ENCODE data around the gene ZBTB3.

DNA sequence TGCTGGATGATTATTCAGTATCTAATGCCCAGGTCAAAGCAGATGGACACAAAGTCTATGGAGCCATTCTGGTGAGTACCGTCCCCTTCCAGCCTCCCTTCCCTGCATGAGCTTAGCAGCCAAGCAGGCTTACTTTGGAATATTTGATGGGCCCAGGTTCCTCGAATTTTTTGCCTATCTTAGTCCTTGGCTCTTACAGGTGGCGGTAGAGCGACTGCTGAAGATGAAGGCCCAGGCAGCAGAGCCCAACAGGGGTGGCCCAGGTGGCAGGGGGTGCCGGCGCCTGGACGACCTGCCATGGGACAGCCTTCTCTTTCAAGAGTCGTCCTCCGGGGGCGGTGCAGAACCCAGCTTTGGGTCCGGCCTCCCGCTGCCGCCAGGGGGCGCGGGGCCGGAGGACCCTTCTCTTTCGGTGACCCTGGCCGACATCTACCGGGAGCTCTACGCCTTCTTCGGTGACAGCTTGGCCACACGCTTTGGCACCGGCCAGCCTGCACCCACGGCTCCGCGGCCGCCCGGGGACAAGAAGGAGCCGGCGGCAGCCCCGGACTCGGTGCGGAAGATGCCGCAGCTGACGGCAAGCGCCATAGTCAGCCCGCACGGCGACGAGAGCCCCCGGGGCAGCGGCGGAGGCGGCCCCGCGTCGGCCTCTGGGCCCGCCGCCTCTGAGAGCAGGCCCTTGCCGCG is 32.5 kb upstream of the ZBTB3 start:
- TF ChIP-seq, protein P1, sequence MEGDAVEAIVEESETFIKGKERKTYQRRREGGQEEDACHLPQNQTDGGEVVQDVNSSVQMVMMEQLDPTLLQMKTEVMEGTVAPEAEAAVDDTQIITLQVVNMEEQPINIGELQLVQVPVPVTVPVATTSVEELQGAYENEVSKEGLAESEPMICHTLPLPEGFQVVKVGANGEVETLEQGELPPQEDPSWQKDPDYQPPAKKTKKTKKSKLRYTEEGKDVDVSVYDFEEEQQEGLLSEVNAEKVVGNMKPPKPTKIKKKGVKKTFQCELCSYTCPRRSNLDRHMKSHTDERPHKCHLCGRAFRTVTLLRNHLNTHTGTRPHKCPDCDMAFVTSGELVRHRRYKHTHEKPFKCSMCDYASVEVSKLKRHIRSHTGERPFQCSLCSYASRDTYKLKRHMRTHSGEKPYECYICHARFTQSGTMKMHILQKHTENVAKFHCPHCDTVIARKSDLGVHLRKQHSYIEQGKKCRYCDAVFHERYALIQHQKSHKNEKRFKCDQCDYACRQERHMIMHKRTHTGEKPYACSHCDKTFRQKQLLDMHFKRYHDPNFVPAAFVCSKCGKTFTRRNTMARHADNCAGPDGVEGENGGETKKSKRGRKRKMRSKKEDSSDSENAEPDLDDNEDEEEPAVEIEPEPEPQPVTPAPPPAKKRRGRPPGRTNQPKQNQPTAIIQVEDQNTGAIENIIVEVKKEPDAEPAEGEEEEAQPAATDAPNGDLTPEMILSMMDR (IDR thresholded peaks at IDR 0.05; ENCODE audit: poor library complexity), result peak; percentile 97
- TF ChIP-seq EZH2 (IDR thresholded peaks at IDR 0.05; ENCODE audit: borderline replicate concordance), result no peak
- no peak for TF ChIP-seq EZH2phosphoT487 (IDR thresholded peaks at IDR 0.05; ENCODE audit: low read depth, severe bottlenecking, unreplicated experiment)

All from hepatocyte (in vitro differentiated cells).